Neural cell (in vitro differentiated cells): ENCODE measurements around the gene NAB2.

Experiments
- CTCF ChIP-seq: fragments of 450-650 bp; IDR thresholded peaks from 2 replicates; pipeline ENCODE4 v1.5.1; 2014; ENCODE audit warnings: antibody characterized with exemption, mild to moderate bottlenecking, moderate library complexity; ENCODE audit not compliant: poor library complexity, severe bottlenecking
- EP300 ChIP-seq: fragments of 450-650 bp; conservative IDR thresholded peaks from 2 replicates; pipeline ENCODE4 v1.6.1; 2014; ENCODE audit warnings: antibody characterized with exemption, mild to moderate bottlenecking, moderate library complexity; ENCODE audit not compliant: poor library complexity, severe bottlenecking
- MXI1 ChIP-seq: fragments of 450-650 bp; conservative IDR thresholded peaks from 2 replicates; pipeline ENCODE4 v1.6.1; 2014; ENCODE audit warnings: antibody characterized with exemption, mild to moderate bottlenecking; ENCODE audit not compliant: poor library complexity, severe bottlenecking
- POLR2AphosphoS5 ChIP-seq: IDR thresholded peaks from 2 replicates; pipeline ENCODE4 v1.6.1; 2012
- RAD21 ChIP-seq: fragments of 450-650 bp; conservative IDR thresholded peaks from 2 replicates; pipeline ENCODE4 v1.6.1; 2014; ENCODE audit warnings: antibody characterized with exemption, mild to moderate bottlenecking, moderate library complexity
- REST ChIP-seq: IDR thresholded peaks from 2 replicates; pipeline ENCODE4 v1.6.1; 2012; ENCODE audit warnings: borderline replicate concordance
- SMC3 ChIP-seq: fragments of 450-650 bp; conservative IDR thresholded peaks from 2 replicates; pipeline ENCODE4 v1.6.1; 2014; ENCODE audit warnings: antibody characterized with exemption, mild to moderate bottlenecking, moderate library complexity; ENCODE audit not compliant: poor library complexity
- TAF1 ChIP-seq: IDR thresholded peaks from 2 replicates; pipeline ENCODE4 v1.6.1; 2012; ENCODE audit warnings: low read depth

- TF ChIP-seq CTCF (no peak), SMC3 (no peak), EP300 (no peak), RAD21 (no peak), TAF1 (no peak), MXI1 (no peak), REST (no peak), POLR2AphosphoS5 (peak; percentile 33)
Observed at GRCh38 chr12:57088354-57089270, at the start of gene NAB2.
